Gastrocnemius medialis (tissue), 4 donors: Measurements from ENCODE around the gene SIPA1.

Experiments used
- POLR2A ChIP-seq, 2 donors: fragments of 450-650 bp; IDR thresholded peaks; one replicate each; pipeline ENCODE4 v1.6.1; 2017; ENCODE audit warnings: antibody characterized with exemption in 2 of 2, mild to moderate bottlenecking in 2 of 2, moderate library complexity in 2 of 2
- TF ChIP-seq, protein P1 (sequence below), 5 experiments: fragments of 450-650 bp in 3 of 5; fragments of 200-600 bp in 2 of 5; sonication (generic) in 2 of 5; IDR thresholded peaks in 4 of 5; conservative IDR thresholded peaks in 1 of 5; 1 replicate in 4 of 5; 2 replicates in 1 of 5; pipeline ENCODE4 v1.5.1; 2016 to 2019; ENCODE audit warnings: antibody characterized with exemption in 5 of 5, mild to moderate bottlenecking in 3 of 5, moderate library complexity in 3 of 5

DNA sequence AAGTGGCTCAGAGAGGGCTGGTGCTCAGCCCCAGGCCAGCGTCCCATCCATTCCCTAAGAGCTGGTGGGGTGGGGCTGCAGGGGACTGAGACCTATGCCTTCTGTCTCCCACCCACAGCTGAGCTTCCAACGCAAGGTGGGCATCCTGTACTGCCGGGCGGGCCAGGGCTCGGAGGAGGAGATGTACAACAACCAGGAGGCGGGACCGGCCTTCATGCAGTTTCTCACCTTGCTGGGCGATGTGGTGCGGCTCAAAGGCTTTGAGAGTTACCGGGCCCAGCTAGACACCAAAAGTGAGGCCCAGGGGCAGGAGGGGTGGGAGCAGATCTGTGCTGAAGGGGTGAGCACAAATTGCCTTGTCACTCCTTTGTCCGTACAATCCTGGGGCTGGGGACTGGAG is 6.9 kb downstream of the SIPA1 start:
- TF ChIP-seq, protein P1, sequence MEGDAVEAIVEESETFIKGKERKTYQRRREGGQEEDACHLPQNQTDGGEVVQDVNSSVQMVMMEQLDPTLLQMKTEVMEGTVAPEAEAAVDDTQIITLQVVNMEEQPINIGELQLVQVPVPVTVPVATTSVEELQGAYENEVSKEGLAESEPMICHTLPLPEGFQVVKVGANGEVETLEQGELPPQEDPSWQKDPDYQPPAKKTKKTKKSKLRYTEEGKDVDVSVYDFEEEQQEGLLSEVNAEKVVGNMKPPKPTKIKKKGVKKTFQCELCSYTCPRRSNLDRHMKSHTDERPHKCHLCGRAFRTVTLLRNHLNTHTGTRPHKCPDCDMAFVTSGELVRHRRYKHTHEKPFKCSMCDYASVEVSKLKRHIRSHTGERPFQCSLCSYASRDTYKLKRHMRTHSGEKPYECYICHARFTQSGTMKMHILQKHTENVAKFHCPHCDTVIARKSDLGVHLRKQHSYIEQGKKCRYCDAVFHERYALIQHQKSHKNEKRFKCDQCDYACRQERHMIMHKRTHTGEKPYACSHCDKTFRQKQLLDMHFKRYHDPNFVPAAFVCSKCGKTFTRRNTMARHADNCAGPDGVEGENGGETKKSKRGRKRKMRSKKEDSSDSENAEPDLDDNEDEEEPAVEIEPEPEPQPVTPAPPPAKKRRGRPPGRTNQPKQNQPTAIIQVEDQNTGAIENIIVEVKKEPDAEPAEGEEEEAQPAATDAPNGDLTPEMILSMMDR (IDR thresholded peaks at IDR 0.05 in 4 of 5, conservative IDR thresholded peaks at IDR 0.05 in 1 of 5), result no peak
- TF ChIP-seq POLR2A (IDR thresholded peaks at IDR 0.05), result no peak
